Measurements from ENCODE around the gene GABRB2. TPM values are rescaled to one million over a fixed set of nuclear protein-coding genes. Genes with fewer than 3 reads are reported as not detected.

The GABRB2 gene
- total RNA-seq, 1 experiment from 2014 or later: not detected

GRCh38 chr5:161302559-161302958, 244.0 kb downstream of the GABRB2 start:
- no peaks in the 10 kb centered on the region; a peak in 2 of 4 replicates for H3K9me3 ChIP-seq (ENCODE audit: control insufficient read depth in 1 of 2, insufficient read depth in 1 of 2, low read depth in 1 of 2, low read length in 2 of 2)
- H3K36me3 ChIP-seq (ENCODE audit: control insufficient read depth in 1 of 2, insufficient read depth in 2 of 2, low read length in 2 of 2): no peaks in the 10 kb centered on the region
- H3K9ac ChIP-seq (ENCODE audit: low read length): no peak overlapping the region
- CTCF ChIA-PET: no interaction called here
- RAD21 ChIA-PET (ENCODE audit: low non-redundant PET in 1 of 2, low total read pairs in 2 of 2, uncharacterized antibody in 2 of 2, unreplicated experiment in 2 of 2): no interaction called here
- H3K4me3 ChIP-seq (replicated peaks in 1 of 2; ENCODE audit: low read depth in 1 of 2, low read length in 2 of 2): no peak overlapping the region
- intact Hi-C loops (cut with micrococcal nuclease): no loop called here
- no peaks in the 10 kb centered on the region for H3K9me2 ChIP-seq (ENCODE audit: insufficient read depth)
- H3K4me1 ChIP-seq (ENCODE audit: control insufficient read depth in 1 of 2, insufficient read depth in 2 of 2, low read length in 2 of 2): no peaks in the 10 kb centered on the region
- BruUV-seq (replicated peaks): no TSS peak
- H2AFZ ChIP-seq (ENCODE audit: low read depth, low read length, poor library complexity, severe bottlenecking): no peak overlapping the region
- DNase-seq (ENCODE audit: low read depth, low spot score) (no peak), ATAC-seq (no peak)
- H4K20me1 ChIP-seq (ENCODE audit: insufficient read depth): no peaks in the 10 kb centered on the region
- POLR2A ChIA-PET: no interaction called here
- H3K79me2 ChIP-seq (ENCODE audit: insufficient read depth, low read length): no peaks in the 10 kb centered on the region
- H3K27ac ChIP-seq (ENCODE audit: low read depth, low read length): no peak overlapping the region
- no peak overlapping the region for H3K4me2 ChIP-seq (ENCODE audit: low read length)
- TF ChIP-seq CEBPB (IDR thresholded peaks at IDR 0.05; ENCODE audit: low read depth): no peak
- TF ChIP-seq JUND (IDR thresholded peaks at IDR 0.05): no peak
- no peaks in the 10 kb centered on the region for H3K27me3 ChIP-seq (ENCODE audit: insufficient read depth, low read length)

GRCh38 chr5:161301586-161301985, 244.9 kb downstream of the GABRB2 start:
- no peak overlapping the region for H2AFZ ChIP-seq (ENCODE audit: low read depth, low read length, poor library complexity, severe bottlenecking)
- ChIA-PET POLR2A (no interaction called here), CTCF (no interaction called here), RAD21 (ENCODE audit: low non-redundant PET in 1 of 2, low total read pairs in 2 of 2, uncharacterized antibody in 2 of 2, unreplicated experiment in 2 of 2) (interaction anchor here in 1 of 2 experiments (0.6 kb wide), 1 partner anchor 96 kb away, joined by 3 read pairs; no protein-coding TSS in a partner anchor)
- H4K20me1 ChIP-seq (ENCODE audit: insufficient read depth): no peaks in the 10 kb centered on the region
- TF ChIP-seq EZH2phosphoT487 (IDR thresholded peaks at IDR 0.05; ENCODE audit: borderline replicate concordance) (no peak), EGR1 (IDR thresholded peaks at IDR 0.05; ENCODE audit: low read depth) (no peak), FOSL1 (IDR thresholded peaks at IDR 0.05; ENCODE audit: low read depth) (no peak), ATF3 (IDR thresholded peaks at IDR 0.05) (no peak), ELF1 (IDR thresholded peaks at IDR 0.05; ENCODE audit: borderline replicate concordance, low read depth) (no peak), REST (IDR thresholded peaks at IDR 0.05; ENCODE audit: low read depth) (no peak), JUND (IDR thresholded peaks at IDR 0.05) (no peak)
- intact Hi-C loops (cut with micrococcal nuclease): no loop called here
- H3K9me2 ChIP-seq (ENCODE audit: insufficient read depth): no peaks in the 10 kb centered on the region
- BruUV-seq (replicated peaks): no TSS peak
- H3K79me2 ChIP-seq (ENCODE audit: insufficient read depth, low read length): no peaks in the 10 kb centered on the region
- DNase-seq (ENCODE audit: low read depth, low spot score) (no peak), ATAC-seq (no peak)
- H3K4me3 ChIP-seq (replicated peaks in 1 of 2; ENCODE audit: low read depth in 1 of 2, low read length in 2 of 2): no peak overlapping the region
- H3K27me3 ChIP-seq (ENCODE audit: insufficient read depth, low read length): no peaks in the 10 kb centered on the region
- no peaks in the 10 kb centered on the region for H3K4me1 ChIP-seq (ENCODE audit: control insufficient read depth in 1 of 2, insufficient read depth in 2 of 2, low read length in 2 of 2)
- H3K27ac ChIP-seq (ENCODE audit: low read depth, low read length): no peak overlapping the region
- no peak overlapping the region for H3K4me2 ChIP-seq (ENCODE audit: low read length)
- no peaks in the 10 kb centered on the region for H3K36me3 ChIP-seq (ENCODE audit: control insufficient read depth in 1 of 2, insufficient read depth in 2 of 2, low read length in 2 of 2)
- H3K9ac ChIP-seq (ENCODE audit: low read length): no peak overlapping the region
- no peaks in the 10 kb centered on the region; a peak in 2 of 4 replicates for H3K9me3 ChIP-seq (ENCODE audit: control insufficient read depth in 1 of 2, insufficient read depth in 1 of 2, low read depth in 1 of 2, low read length in 2 of 2)
